Measurements from ENCODE around the gene GLI1.

DNA sequence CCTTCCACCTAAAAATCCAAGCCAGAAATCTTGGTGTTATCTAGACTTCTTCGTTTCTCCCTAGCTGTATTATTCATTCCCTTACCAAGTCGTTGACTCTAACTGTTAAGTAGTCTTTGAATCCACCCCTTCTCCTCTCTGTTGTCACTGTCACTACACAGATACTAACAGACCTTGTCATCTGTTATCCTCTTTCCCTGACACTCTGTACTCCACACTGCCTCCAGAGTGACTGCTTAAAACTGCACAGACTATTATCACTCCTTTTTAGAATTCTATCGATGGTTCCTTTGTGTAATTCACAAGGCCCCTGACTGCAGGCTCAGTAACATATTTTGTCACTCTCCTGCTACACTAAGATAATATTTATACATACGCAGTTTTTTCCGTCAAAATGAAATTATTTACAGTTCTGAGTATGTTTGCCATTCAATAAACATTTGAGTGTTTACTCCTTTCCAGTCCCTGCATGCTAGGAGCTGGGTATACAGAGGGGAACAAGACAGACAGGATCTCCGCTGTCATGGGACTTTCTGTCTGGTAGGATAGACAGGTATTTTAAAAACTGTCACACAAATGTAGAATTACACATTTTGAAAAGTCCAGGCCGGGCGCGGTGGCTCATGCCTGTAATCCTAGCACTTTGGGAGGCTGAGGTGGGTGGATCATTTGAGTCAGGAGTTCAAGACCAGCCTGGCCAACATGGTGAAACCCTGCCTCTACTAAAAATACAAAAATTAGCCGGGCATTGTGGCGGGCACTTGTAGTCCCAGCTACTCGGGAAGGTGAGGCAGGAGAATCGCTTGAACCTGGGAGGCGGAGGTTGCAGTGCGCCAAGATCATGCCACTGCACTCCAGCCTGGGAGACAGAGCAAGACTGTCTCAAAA is 32.1 kb downstream of the GLI1 start:
- TF ChIP-seq CSDC2 (CRISPR knock-in tag; IDR thresholded peaks at IDR 0.05) (no peak), TCF4 (CRISPR knock-in tag; IDR thresholded peaks at IDR 0.05; ENCODE audit: borderline replicate concordance) (no peak), GLIS3 (CRISPR knock-in tag; IDR thresholded peaks at IDR 0.05) (no peak), ARNTL (CRISPR knock-in tag; IDR thresholded peaks at IDR 0.05; ENCODE audit: borderline replicate concordance, low read depth) (no peak), ZC3H10 (CRISPR knock-in tag; IDR thresholded peaks at IDR 0.05) (no peak), ZFP3 (CRISPR knock-in tag; IDR thresholded peaks at IDR 0.05) (no peak), BACH2 (CRISPR knock-in tag; IDR thresholded peaks at IDR 0.05; ENCODE audit: borderline replicate concordance) (no peak), SNAI2 (CRISPR knock-in tag; IDR thresholded peaks at IDR 0.05) (no peak), ZFP30 (CRISPR knock-in tag; IDR thresholded peaks at IDR 0.05) (no peak), ESRRG (CRISPR knock-in tag; IDR thresholded peaks at IDR 0.05) (no peak)
- TF ChIP-seq, protein P1, sequence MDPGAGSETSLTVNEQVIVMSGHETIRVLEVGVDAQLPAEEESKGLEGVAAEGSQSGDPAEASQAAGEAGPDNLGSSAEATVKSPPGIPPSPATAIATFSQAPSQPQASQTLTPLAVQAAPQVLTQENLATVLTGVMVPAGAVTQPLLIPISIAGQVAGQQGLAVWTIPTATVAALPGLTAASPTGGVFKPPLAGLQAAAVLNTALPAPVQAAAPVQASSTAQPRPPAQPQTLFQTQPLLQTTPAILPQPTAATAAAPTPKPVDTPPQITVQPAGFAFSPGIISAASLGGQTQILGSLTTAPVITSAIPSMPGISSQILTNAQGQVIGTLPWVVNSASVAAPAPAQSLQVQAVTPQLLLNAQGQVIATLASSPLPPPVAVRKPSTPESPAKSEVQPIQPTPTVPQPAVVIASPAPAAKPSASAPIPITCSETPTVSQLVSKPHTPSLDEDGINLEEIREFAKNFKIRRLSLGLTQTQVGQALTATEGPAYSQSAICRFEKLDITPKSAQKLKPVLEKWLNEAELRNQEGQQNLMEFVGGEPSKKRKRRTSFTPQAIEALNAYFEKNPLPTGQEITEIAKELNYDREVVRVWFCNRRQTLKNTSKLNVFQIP (CRISPR knock-in tag; IDR thresholded peaks at IDR 0.05; ENCODE audit: borderline replicate concordance, low read depth), result no peak
- TF ChIP-seq, protein P2, sequence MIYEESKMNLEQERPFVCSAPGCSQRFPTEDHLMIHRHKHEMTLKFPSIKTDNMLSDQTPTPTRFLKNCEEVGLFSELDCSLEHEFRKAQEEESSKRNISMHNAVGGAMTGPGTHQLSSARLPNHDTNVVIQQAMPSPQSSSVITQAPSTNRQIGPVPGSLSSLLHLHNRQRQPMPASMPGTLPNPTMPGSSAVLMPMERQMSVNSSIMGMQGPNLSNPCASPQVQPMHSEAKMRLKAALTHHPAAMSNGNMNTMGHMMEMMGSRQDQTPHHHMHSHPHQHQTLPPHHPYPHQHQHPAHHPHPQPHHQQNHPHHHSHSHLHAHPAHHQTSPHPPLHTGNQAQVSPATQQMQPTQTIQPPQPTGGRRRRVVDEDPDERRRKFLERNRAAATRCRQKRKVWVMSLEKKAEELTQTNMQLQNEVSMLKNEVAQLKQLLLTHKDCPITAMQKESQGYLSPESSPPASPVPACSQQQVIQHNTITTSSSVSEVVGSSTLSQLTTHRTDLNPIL (CRISPR knock-in tag; IDR thresholded peaks at IDR 0.05; ENCODE audit: low read depth), result no peak
- TF ChIP-seq, protein P3, sequence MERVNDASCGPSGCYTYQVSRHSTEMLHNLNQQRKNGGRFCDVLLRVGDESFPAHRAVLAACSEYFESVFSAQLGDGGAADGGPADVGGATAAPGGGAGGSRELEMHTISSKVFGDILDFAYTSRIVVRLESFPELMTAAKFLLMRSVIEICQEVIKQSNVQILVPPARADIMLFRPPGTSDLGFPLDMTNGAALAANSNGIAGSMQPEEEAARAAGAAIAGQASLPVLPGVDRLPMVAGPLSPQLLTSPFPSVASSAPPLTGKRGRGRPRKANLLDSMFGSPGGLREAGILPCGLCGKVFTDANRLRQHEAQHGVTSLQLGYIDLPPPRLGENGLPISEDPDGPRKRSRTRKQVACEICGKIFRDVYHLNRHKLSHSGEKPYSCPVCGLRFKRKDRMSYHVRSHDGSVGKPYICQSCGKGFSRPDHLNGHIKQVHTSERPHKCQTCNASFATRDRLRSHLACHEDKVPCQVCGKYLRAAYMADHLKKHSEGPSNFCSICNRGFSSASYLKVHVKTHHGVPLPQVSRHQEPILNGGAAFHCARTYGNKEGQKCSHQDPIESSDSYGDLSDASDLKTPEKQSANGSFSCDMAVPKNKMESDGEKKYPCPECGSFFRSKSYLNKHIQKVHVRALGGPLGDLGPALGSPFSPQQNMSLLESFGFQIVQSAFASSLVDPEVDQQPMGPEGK (CRISPR knock-in tag; IDR thresholded peaks at IDR 0.05; ENCODE audit: borderline replicate concordance), result no peak
- TF ChIP-seq, protein P4, sequence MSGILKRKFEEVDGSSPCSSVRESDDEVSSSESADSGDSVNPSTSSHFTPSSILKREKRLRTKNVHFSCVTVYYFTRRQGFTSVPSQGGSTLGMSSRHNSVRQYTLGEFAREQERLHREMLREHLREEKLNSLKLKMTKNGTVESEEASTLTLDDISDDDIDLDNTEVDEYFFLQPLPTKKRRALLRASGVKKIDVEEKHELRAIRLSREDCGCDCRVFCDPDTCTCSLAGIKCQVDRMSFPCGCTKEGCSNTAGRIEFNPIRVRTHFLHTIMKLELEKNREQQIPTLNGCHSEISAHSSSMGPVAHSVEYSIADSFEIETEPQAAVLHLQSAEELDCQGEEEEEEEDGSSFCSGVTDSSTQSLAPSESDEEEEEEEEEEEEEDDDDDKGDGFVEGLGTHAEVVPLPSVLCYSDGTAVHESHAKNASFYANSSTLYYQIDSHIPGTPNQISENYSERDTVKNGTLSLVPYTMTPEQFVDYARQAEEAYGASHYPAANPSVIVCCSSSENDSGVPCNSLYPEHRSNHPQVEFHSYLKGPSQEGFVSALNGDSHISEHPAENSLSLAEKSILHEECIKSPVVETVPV (CRISPR knock-in tag; IDR thresholded peaks at IDR 0.05), result no peak

All from SK-N-SH treated with all-trans-retinoic acid at 6 μM for 48 hours (cell line).